GM12892 (cell line): ENCODE measurements around the gene CDC42SE2.

Source experiments
- POLR2A ChIP-seq: IDR thresholded peaks from 2 replicates; pipeline ENCODE4 v1.6.1; 2011; ENCODE audit warnings: low read depth, low read length, control low read depth
- POLR2AphosphoS5 ChIP-seq: IDR thresholded peaks from 2 replicates; pipeline ENCODE4 v1.6.1; 2011; ENCODE audit warnings: low read depth, low read length, control low read depth
- TAF1 ChIP-seq: IDR thresholded peaks from 2 replicates; pipeline ENCODE4 v1.6.1; 2011; ENCODE audit warnings: low read depth, mild to moderate bottlenecking, control low read depth, low read length, borderline replicate concordance

DNA sequence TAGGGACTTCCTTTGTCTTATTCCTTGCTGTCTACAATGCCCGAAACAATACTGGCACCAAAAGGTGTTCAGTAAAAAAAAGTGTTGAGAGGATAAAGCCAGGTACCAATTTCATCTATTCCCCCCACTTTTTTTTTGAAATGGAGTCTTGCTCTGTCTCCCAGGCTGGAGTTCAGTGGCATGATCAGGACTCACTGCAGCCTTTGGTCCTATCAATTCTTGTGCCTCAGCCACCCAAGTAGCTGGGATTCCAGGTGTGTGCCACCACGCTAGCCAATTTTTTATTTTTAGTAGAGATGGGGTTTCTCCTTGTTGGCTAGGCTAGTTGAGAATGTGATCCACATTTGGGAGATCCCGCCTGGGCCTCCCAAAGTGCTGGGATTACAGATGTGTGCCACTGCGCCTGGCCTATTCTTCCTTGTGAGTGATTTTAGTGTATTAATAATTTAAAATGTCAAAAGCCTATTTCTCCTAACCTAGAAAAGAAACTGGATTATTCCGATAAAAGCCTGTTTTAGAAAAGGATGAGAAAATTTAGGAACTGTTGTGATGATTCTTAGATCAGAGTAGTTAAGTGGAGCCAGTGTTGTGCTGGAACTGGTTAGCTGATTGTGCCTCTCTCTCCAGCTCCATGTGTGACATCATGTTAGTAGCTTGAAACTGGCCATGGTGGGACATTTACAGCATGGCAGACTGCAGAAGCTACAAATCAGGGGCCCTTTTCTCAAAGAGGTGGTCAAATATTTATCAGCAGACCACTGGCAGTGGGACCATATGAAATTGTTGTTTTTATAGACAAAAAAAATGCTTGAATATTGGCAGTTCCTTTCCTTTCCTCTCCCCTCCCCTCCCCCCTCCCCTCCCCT is 14.3 kb downstream of the CDC42SE2 start:
- TF ChIP-seq POLR2AphosphoS5: no peak
- no peak for TF ChIP-seq POLR2A
- no peak for TF ChIP-seq TAF1
